Glutamatergic neuron (in vitro differentiated cells): ENCODE measurements around the gene ATP2A3. TPM values are rescaled to one million over a fixed set of nuclear protein-coding genes. Genes with fewer than 3 reads are reported as not detected.

Experiments
- DNase-seq: peaks from one replicate; pipeline ENCODE4 v3.0.0; 2022
- H3K27ac Mint-ChIP-seq: one replicate; pipeline ENCODE4 v1.8.0; 2020; ENCODE audit warnings: mild to moderate bottlenecking, mixed read lengths, inconsistent platforms; ENCODE audit not compliant: unreplicated experiment
- H3K27me3 Mint-ChIP-seq: one replicate; pipeline ENCODE4 v1.8.0; 2020; ENCODE audit warnings: mild to moderate bottlenecking, moderate library complexity, mixed read lengths, inconsistent platforms; ENCODE audit not compliant: unreplicated experiment
- H3K36me3 Mint-ChIP-seq: one replicate; pipeline ENCODE4 v1.8.0; 2020; ENCODE audit warnings: mild to moderate bottlenecking, mixed read lengths, inconsistent platforms; ENCODE audit not compliant: unreplicated experiment
- H3K4me1 Mint-ChIP-seq: one replicate; pipeline ENCODE4 v1.8.0; 2020; ENCODE audit warnings: mild to moderate bottlenecking, low read depth, mixed read lengths, inconsistent platforms; ENCODE audit not compliant: unreplicated experiment
- H3K4me3 Mint-ChIP-seq: one replicate; pipeline ENCODE4 v1.8.0; 2020; ENCODE audit warnings: mild to moderate bottlenecking, mixed read lengths, inconsistent platforms; ENCODE audit not compliant: unreplicated experiment
- H3K9me3 Mint-ChIP-seq: one replicate; pipeline ENCODE4 v1.8.0; 2020; ENCODE audit warnings: mild to moderate bottlenecking, moderate library complexity, mixed read lengths, inconsistent platforms; ENCODE audit not compliant: unreplicated experiment
- total RNA-seq: library from RNA; stranded (reverse); fragmentation: NEBNext Ultra II Directional; extraction: Animal tissue kit (Norgen Biotek cat#: 25700); gene quantifications from one replicate; pipeline ENCODE4 v1.2.1, GENCODE V29; 2021; ENCODE audit not compliant: unreplicated experiment
- TF ChIP-seq, protein P1 (sequence below): fragments of 200-600 bp; sonication (generic); IDR thresholded peaks from one replicate; pipeline ENCODE4 v1.5.0; 2021; ENCODE audit not compliant: partially characterized antibody, unreplicated experiment

The ATP2A3 gene
- total RNA-seq, 1 donor from 2014 or later: 97.8 TPM

GRCh38 chr17:3954976-3955672 lies 9.1 kb downstream of the ATP2A3 start:
- no peak for DNase-seq
- Mint-ChIP-seq H3K4me3 (no peak overlapping the region), H3K27me3 (peaks cover 3% of the 10 kb centered on the region), H3K27ac (peak overlapping the region; percentile 5), H3K9me3 (no peaks in the 10 kb centered on the region), H3K4me1 (peaks cover 12% of the 10 kb centered on the region), H3K36me3 (no peaks in the 10 kb centered on the region)
- TF ChIP-seq, protein P1, sequence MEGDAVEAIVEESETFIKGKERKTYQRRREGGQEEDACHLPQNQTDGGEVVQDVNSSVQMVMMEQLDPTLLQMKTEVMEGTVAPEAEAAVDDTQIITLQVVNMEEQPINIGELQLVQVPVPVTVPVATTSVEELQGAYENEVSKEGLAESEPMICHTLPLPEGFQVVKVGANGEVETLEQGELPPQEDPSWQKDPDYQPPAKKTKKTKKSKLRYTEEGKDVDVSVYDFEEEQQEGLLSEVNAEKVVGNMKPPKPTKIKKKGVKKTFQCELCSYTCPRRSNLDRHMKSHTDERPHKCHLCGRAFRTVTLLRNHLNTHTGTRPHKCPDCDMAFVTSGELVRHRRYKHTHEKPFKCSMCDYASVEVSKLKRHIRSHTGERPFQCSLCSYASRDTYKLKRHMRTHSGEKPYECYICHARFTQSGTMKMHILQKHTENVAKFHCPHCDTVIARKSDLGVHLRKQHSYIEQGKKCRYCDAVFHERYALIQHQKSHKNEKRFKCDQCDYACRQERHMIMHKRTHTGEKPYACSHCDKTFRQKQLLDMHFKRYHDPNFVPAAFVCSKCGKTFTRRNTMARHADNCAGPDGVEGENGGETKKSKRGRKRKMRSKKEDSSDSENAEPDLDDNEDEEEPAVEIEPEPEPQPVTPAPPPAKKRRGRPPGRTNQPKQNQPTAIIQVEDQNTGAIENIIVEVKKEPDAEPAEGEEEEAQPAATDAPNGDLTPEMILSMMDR: no peak

- Mint-ChIP-seq H3K36me3 (no peaks in the 10 kb centered on the region), H3K4me3 (no peak overlapping the region), H3K27me3 (peaks cover 2% of the 10 kb centered on the region), H3K27ac (no peak overlapping the region), H3K4me1 (peaks cover 10% of the 10 kb centered on the region), H3K9me3 (peaks cover under 1% of the 10 kb centered on the region)
- no peak for DNase-seq
- TF ChIP-seq, protein P1: no peak
These were observed 10.2 kb downstream of the ATP2A3 start for GRCh38 chr17:3954086-3954485.

DNA sequence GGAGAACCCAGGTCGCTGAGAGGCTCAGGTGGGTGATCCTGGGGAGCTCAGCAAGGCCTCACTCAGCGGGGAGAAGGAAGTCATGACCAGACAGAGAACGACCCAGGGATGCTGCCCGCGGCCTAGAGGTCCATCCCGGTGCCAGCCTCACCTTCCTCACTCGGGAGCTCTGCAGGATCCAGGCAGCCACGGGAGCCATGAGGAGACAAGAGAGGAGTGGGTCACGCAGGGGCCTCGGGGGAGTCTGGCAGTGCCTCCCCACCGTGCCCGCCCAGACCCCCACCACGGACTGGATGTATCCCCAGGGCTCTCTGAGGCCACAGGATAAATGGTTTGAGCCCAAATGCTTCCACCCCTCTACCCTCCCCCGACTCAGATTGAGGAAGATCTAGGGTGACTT lies 10.7 kb downstream of the ATP2A3 start:
- Mint-ChIP-seq H3K36me3 (no peaks in the 10 kb centered on the region), H3K4me1 (peaks cover 10% of the 10 kb centered on the region), H3K4me3 (no peak overlapping the region), H3K27ac (no peak overlapping the region), H3K27me3 (peaks cover 2% of the 10 kb centered on the region), H3K9me3 (peaks cover 2% of the 10 kb centered on the region)
- TF ChIP-seq, protein P1: no peak
- DNase-seq: no peak

- Mint-ChIP-seq H3K4me3 (no peak overlapping the region), H3K27me3 (peaks cover 2% of the 10 kb centered on the region), H3K27ac (no peak overlapping the region), H3K4me1 (peaks cover 10% of the 10 kb centered on the region), H3K9me3 (peaks cover 2% of the 10 kb centered on the region), H3K36me3 (no peaks in the 10 kb centered on the region)
- DNase-seq: no peak
- TF ChIP-seq, protein P1: no peak
These were observed 12.1 kb downstream of the ATP2A3 start for GRCh38 chr17:3952186-3952585.

DNA sequence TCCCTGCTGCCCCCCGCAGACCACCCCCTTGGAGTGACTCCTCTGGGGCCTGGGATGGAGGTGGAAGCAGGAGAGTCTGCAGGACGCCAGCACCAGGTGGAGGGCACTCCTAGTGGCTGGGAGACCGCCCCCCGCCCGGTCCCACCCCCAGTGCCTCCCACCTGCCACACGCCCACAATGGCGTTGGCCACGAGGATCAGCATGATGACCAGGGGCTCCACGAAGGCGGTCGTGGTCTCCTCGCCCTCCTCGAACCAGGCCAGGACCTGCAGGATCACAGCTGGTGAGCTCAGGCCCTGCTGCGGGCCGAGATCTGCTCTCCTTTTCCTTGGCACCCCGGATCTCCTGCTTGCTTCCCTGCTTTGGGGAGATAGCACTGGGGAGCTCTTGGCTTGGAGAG lies 12.8 kb downstream of the ATP2A3 start:
- H3K9me3 Mint-ChIP-seq: peaks cover 2% of the 10 kb centered on the region
- TF ChIP-seq, protein P1: no peak
- no peaks in the 10 kb centered on the region for H3K36me3 Mint-ChIP-seq
- peaks cover 6% of the 10 kb centered on the region for H3K4me1 Mint-ChIP-seq
- peaks cover 2% of the 10 kb centered on the region for H3K27me3 Mint-ChIP-seq
- no peak for DNase-seq
- no peak overlapping the region for H3K4me3 Mint-ChIP-seq
- H3K27ac Mint-ChIP-seq: no peak overlapping the region
